ENCODE results near the gene DPP10.

GRCh38 chr2:115483666-115484065 lies 1041.2 kb downstream of the DPP10 start:
- TF ChIP-seq CTCF (IDR thresholded peaks at IDR 0.05) (no peak), EZH2phosphoT487 (IDR thresholded peaks at IDR 0.05) (no peak), EZH2 (IDR thresholded peaks at IDR 0.05) (no peak)

All from neural progenitor cell (in vitro differentiated cells).